Measurements from ENCODE around the gene SORCS2.

Gene SORCS2

DNA sequence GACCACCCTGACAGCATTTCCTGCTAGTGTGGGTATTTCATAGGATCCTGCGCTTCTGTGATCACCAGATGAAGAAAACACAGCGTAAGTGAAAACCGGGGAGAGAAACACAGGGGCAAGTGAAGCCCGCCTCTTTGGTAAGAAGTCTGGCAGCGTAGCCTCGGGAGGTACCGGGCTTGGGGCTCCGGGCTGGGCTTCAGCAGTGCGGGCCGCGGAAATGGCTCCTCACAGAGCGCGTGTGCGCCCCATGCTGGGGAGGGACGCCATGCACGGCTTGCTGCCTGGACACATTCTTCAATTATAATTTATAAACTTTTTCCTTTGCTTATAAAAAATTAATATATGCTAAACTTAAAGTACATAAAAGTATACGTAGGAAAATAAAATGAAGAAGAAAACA lies 595.9 kb downstream of the SORCS2 start:
- no peak overlapping the region for H3K4me3 ChIP-seq (ENCODE audit: low read depth, low read length)
- no peak for DNase-seq (ENCODE audit: low read depth)
- TF ChIP-seq, protein P1, sequence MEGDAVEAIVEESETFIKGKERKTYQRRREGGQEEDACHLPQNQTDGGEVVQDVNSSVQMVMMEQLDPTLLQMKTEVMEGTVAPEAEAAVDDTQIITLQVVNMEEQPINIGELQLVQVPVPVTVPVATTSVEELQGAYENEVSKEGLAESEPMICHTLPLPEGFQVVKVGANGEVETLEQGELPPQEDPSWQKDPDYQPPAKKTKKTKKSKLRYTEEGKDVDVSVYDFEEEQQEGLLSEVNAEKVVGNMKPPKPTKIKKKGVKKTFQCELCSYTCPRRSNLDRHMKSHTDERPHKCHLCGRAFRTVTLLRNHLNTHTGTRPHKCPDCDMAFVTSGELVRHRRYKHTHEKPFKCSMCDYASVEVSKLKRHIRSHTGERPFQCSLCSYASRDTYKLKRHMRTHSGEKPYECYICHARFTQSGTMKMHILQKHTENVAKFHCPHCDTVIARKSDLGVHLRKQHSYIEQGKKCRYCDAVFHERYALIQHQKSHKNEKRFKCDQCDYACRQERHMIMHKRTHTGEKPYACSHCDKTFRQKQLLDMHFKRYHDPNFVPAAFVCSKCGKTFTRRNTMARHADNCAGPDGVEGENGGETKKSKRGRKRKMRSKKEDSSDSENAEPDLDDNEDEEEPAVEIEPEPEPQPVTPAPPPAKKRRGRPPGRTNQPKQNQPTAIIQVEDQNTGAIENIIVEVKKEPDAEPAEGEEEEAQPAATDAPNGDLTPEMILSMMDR (conservative IDR thresholded peaks at IDR 0.05; ENCODE audit: low read depth, low read length), result no peak

DNA sequence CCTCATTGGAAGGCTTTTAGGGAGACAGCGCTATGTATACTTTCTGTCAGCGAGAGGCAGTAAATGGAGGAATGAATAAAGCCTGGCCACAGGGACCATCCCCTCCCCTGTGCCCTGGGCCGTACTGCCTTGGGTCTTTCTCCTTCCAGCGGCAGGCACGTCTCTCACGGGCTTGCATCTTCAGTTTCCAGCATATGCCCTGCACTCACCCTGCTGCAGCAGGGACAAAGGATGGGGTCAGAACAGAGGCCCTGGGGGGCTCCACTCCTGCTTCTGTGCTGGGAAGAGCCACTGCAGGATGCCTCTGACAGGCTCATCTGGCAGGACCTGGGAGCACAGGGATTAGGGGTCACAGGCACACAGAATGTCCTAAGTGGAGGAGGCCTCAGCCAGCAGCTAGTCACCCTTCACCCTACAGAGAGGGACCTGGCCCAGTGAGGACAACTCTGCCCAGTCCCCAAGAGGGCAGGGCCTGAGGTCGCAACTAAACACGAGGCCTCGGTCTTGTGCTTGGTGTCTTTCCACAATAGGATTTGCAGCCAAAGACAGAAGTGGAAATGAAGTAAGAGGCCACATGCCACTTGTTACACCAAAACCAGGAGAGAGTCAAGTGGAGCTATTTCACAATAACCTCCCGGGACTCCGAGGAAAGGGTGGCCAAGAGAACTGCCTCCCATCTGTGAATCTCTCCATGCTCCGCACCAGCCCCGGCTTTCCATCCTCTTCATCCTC lies 596.5 kb downstream of the SORCS2 start:
- TF ChIP-seq, protein P1 (conservative IDR thresholded peaks at IDR 0.05; ENCODE audit: low read depth, low read length), result no peak
- DNase-seq (ENCODE audit: low read depth), result peak; percentile 68
- no peak overlapping the region for H3K4me3 ChIP-seq (ENCODE audit: low read depth, low read length)

DNA sequence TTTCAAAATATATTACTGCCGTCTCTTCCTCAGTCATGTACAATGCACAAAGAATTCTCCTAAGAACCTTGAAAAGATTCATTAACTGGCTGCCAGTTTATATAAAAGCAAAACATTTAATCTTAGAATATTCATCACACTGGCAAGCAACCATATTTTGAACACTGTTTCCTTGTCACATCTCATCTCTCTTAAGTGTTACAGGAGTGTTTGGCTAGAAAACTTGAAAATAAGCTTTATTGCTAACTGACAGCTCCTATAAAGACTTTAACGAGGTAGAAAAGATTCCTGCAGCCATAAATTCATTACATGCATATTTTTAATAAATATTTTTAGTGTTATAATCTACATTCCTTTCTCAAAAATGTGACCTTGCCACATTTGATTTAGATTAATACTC lies 597.7 kb downstream of the SORCS2 start:
- TF ChIP-seq, protein P1 (conservative IDR thresholded peaks at IDR 0.05; ENCODE audit: low read depth, low read length), result no peak
- no peak overlapping the region for H3K4me3 ChIP-seq (ENCODE audit: low read depth, low read length)
- DNase-seq (ENCODE audit: low read depth), result no peak

DNA sequence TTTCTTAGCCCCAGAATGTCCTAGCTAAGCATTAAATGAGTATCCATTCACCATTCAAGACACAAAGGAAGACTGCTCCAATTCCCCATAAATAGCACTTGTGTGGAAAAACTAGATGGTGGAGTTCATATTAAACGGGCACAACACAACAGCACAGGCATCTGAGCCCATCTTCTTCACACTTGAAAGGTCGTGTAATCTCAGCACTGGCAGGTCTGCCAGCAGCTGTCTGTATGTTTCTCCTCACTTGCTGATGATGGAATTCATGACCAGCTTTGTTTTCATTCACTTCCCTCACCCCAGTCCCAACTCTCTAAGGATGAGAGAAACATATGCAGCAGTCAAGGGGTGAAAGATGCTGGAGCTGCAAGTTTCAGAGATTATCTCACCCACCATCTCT lies 598.7 kb downstream of the SORCS2 start:
- H3K4me3 ChIP-seq (ENCODE audit: low read depth, low read length), result no peak overlapping the region
- DNase-seq (ENCODE audit: low read depth), result no peak
- TF ChIP-seq, protein P1 (conservative IDR thresholded peaks at IDR 0.05; ENCODE audit: low read depth, low read length), result no peak

All from choroid plexus epithelial cell (primary cell).